Keratinocyte (primary cell): ENCODE results near the gene NUDC. TPM values are rescaled to one million over a fixed set of nuclear protein-coding genes. Genes with fewer than 3 reads are reported as not detected.
"Not testable (repeated sequence)": the region's sequence is repeated elsewhere in the genome, so short reads cannot be mapped to it uniquely, and the experiment has no call there.

Source experiments
- DNase-seq: peaks from one replicate; pipeline ENCODE4 v3.0.0-alpha.2; 2011; ENCODE audit warnings: low read depth, missing footprints, low spot score
- FAIRE-seq: peaks from 2 replicates; lab custom pipeline; 2011; peaks lifted over from hg19 to GRCh38; lab: Jason Lieb, UNC
- H2AFZ ChIP-seq: 2 replicates; pipeline ENCODE4 v1.6.0; 2012; ENCODE audit warnings: low read length, control low read depth, inconsistent platforms; ENCODE audit not compliant: control insufficient read depth
- H3K27ac ChIP-seq: 2 replicates; pipeline ENCODE4 v1.5.1; 2011; ENCODE audit warnings: low read length; ENCODE audit not compliant: control insufficient read depth, insufficient read depth
- H3K27me3 ChIP-seq: 3 replicates; pipeline ENCODE4 v1.6.0; 2011; ENCODE audit warnings: low read length; ENCODE audit not compliant: control insufficient read depth, insufficient read depth; ENCODE audit errors: extremely low read depth
- H3K36me3 ChIP-seq, 2 experiments: 2 replicates in 1 of 2; 3 replicates in 1 of 2; pipeline ENCODE4 v1.5.1; 2011; ENCODE audit warnings: low read length in 2 of 2, mild to moderate bottlenecking in 1 of 2; ENCODE audit not compliant: control insufficient read depth in 2 of 2, insufficient read depth in 2 of 2; ENCODE audit errors: extremely low read depth in 1 of 2
- H3K4me1 ChIP-seq: 3 replicates; pipeline ENCODE4 v1.5.1; 2011; ENCODE audit warnings: low read length; ENCODE audit not compliant: control insufficient read depth, insufficient read depth; ENCODE audit errors: extremely low read depth
- H3K4me2 ChIP-seq: 3 replicates; pipeline ENCODE4 v1.6.0; 2011; ENCODE audit warnings: low read depth, low read length; ENCODE audit not compliant: control insufficient read depth, insufficient read depth; ENCODE audit errors: extremely low read depth
- H3K4me3 ChIP-seq, 3 experiments: fragments of 200-600 bp in 1 of 3; sonication (generic) in 1 of 3; 2 replicates in 2 of 3; 3 replicates in 1 of 3; pipeline ENCODE4 v1.5.1; 2011 to 2016; ENCODE audit warnings: low read length in 3 of 3, mild to moderate bottlenecking in 3 of 3, control low read depth in 2 of 3, inconsistent platforms in 1 of 3, low read depth in 1 of 3, mixed read lengths in 1 of 3, mixed run types in 1 of 3, moderate library complexity in 1 of 3; ENCODE audit not compliant: control insufficient read depth in 2 of 3, insufficient read depth in 2 of 3; ENCODE audit errors: extremely low read depth in 1 of 3
- H3K79me2 ChIP-seq: 2 replicates; pipeline ENCODE4 v1.6.0; 2012; ENCODE audit warnings: low read length; ENCODE audit not compliant: control insufficient read depth, insufficient read depth
- H3K9ac ChIP-seq: 3 replicates; pipeline ENCODE4 v1.6.0; 2011; ENCODE audit warnings: low read length; ENCODE audit not compliant: control insufficient read depth, insufficient read depth; ENCODE audit errors: extremely low read depth
- H3K9me1 ChIP-seq: 3 replicates; pipeline ENCODE4 v1.6.0; 2011; ENCODE audit warnings: low read length; ENCODE audit not compliant: control insufficient read depth, insufficient read depth; ENCODE audit errors: extremely low read depth
- H3K9me3 ChIP-seq: 2 replicates; pipeline ENCODE4 v1.5.1; 2012; ENCODE audit warnings: low read depth, low read length; ENCODE audit not compliant: control insufficient read depth
- H4K20me1 ChIP-seq: 3 replicates; pipeline ENCODE4 v1.6.0; 2011; ENCODE audit warnings: low read length; ENCODE audit not compliant: control insufficient read depth, insufficient read depth; ENCODE audit errors: extremely low read depth
- EZH2 ChIP-seq: IDR thresholded peaks from one replicate; pipeline ENCODE4 v1.6.1; 2012; ENCODE audit warnings: inconsistent platforms, mild to moderate bottlenecking, low read length, moderate library complexity
- dilution Hi-C: fragments of 300-500 bp; cut with MboI; formaldehyde crosslinking; loops from one replicate; pipeline ENCODE4 v1.7.0; 2020; ENCODE audit warnings: low sequenced_read_pairs; ENCODE audit not compliant: extremely low pct_ligation_motif_present
- polyA minus RNA-seq, 3 experiments: library from RNA; depleted of rRNA, polyadenylated mRNA; stranded (reverse); fragments of >200 nt; gene quantifications; 1 replicate in 1 of 3; 2 replicates in 1 of 3; 3 replicates in 1 of 3; pipeline ENCODE4 v1.2.3, GENCODE V29; 2011
- polyA plus RNA-seq, 5 experiments: library from polyadenylated mRNA; depleted of rRNA in 3 of 5; stranded (reverse) in 3 of 5; stranded (forward) in 1 of 5; unstranded in 1 of 5; fragments of >200 nt; gene quantifications; 1 replicate in 1 of 5; 2 replicates in 3 of 5; 3 replicates in 1 of 5; pipeline versions ENCODE4 v1.2.1 to v1.2.3, GENCODE V29; 2011 to 2012; ENCODE audit warnings: missing spikeins in 2 of 5, low read depth in 1 of 5, low replicate concordance in 1 of 5
- TF ChIP-seq, protein P1 (sequence below), 3 experiments: IDR thresholded peaks in 1 of 3; conservative IDR thresholded peaks in 1 of 3; optimal IDR thresholded peaks in 1 of 3; 2 replicates in 2 of 3; 3 replicates in 1 of 3; pipeline versions ENCODE3 to v1.5.1; 2011; ENCODE audit warnings: low read length in 3 of 3, mild to moderate bottlenecking in 3 of 3, moderate library complexity in 2 of 3, control low read depth in 1 of 3, inconsistent platforms in 1 of 3; ENCODE audit not compliant: insufficient read depth in 2 of 3; ENCODE audit errors: extremely low read depth in 1 of 3

NUDC gene
- polyA plus RNA-seq (27.4 to 89.5 TPM (median 57.3 TPM) in 3 replicates), polyA minus RNA-seq (12.6 to 29.6 TPM (median 22.0 TPM) in 3 replicates)
- polyA plus RNA-seq (2011; ENCODE audit: low read depth): 73.4 TPM
- polyA plus RNA-seq (2011; cell fraction: cytosol; rRNA removed): 49.6 and 68.7 TPM in 2 replicates
- polyA plus RNA-seq (2011; cell fraction: nucleus; rRNA removed): 64.9 and 70.7 TPM in 2 replicates
- polyA plus RNA-seq (2012; ENCODE audit: low replicate concordance): 64.7 and 132 TPM in 2 replicates
- 52.2 TPM for polyA minus RNA-seq (2011; cell fraction: cytosol; rRNA and poly(A)+ RNA removed)
- polyA minus RNA-seq (2011; cell fraction: nucleus; rRNA and poly(A)+ RNA removed): 11.9 and 19.9 TPM in 2 replicates

DNA sequence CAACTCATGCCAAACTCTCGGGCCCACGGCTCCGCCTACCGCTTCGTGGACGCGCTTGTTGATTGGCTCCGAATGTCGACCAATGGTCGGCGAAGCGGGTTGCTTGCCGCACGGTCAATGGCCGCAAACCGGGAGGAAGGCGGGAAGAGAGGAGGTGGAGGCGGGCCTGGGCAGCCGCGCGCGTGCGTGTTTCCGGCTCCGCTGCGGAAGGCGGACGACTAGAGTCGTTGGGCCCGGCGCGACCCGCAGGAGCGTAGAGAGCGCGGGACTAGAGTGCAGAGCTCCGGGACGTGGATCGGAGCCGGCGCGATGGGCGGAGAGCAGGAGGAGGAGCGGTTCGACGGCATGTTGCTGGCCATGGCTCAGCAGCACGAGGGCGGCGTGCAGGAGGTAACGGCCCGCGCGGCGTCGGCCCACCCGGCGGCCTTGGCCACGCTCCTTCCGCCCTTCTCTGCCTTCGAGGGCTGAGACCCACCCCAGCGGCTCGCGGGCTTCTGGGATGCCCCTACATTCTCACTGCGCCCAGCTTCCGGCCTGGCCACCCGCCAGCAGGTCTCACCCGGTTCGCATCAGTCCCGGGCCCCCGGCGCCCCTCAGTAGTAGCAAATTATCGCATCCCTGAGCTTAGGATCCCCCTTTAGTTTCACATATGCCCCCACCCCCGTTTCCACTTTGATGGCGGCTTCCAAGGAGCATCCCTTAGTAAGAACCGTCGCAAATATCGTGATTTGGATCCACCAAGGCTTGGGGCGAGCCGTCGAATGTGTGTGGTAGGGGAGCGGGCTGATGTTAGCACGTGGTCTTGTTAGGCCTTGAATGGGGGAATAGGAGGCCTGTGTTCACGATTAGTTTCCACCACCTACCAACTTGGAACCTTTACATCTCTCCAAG, at the start of gene NUDC:
NUDC (plus strand) TSS at position 204 of the 891 bp plus-strand sequence; CDS start at position 310, 106 bp downstream.
- peak within 1 kb of the TSS; percentile 79 for H3K4me2 ChIP-seq
- H3K36me3 ChIP-seq: peaks cover 10 to 19% of the 10 kb centered on the region in 2 experiments
- FAIRE-seq (peak; percentile 77), DNase-seq (peak; percentile 58)
- no peaks in the 10 kb centered on the region for H3K27me3 ChIP-seq
- H3K4me3 ChIP-seq: peak within 1 kb of the TSS; percentile 86 to 96 (median 89)
- dilution Hi-C loops: no loop called here
- H4K20me1 ChIP-seq: peaks cover 4% of the 10 kb centered on the region
- H3K27ac ChIP-seq: peak within 1 kb of the TSS; percentile 90
- H3K79me2 ChIP-seq: peaks cover 37% of the 10 kb centered on the region
- H3K9ac ChIP-seq: peak within 1 kb of the TSS; percentile 90
- H2AFZ ChIP-seq: peak within 1 kb of the TSS; percentile 90
- H3K9me1 ChIP-seq: no peaks in the 10 kb centered on the region
- H3K9me3 ChIP-seq: no peaks in the 10 kb centered on the region
- TF ChIP-seq EZH2: no peak
- TF ChIP-seq, protein P1, sequence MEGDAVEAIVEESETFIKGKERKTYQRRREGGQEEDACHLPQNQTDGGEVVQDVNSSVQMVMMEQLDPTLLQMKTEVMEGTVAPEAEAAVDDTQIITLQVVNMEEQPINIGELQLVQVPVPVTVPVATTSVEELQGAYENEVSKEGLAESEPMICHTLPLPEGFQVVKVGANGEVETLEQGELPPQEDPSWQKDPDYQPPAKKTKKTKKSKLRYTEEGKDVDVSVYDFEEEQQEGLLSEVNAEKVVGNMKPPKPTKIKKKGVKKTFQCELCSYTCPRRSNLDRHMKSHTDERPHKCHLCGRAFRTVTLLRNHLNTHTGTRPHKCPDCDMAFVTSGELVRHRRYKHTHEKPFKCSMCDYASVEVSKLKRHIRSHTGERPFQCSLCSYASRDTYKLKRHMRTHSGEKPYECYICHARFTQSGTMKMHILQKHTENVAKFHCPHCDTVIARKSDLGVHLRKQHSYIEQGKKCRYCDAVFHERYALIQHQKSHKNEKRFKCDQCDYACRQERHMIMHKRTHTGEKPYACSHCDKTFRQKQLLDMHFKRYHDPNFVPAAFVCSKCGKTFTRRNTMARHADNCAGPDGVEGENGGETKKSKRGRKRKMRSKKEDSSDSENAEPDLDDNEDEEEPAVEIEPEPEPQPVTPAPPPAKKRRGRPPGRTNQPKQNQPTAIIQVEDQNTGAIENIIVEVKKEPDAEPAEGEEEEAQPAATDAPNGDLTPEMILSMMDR (optimal IDR thresholded peaks at IDR 0.05 in 1 of 3, IDR thresholded peaks at IDR 0.05 in 1 of 3, conservative IDR thresholded peaks at IDR 0.05 in 1 of 3; ENCODE audit: extremely low read depth in 1 of 3, insufficient read depth in 2 of 3, low read length in 3 of 3): no peak
- H3K4me1 ChIP-seq: peaks cover 15% of the 10 kb centered on the region

DNA sequence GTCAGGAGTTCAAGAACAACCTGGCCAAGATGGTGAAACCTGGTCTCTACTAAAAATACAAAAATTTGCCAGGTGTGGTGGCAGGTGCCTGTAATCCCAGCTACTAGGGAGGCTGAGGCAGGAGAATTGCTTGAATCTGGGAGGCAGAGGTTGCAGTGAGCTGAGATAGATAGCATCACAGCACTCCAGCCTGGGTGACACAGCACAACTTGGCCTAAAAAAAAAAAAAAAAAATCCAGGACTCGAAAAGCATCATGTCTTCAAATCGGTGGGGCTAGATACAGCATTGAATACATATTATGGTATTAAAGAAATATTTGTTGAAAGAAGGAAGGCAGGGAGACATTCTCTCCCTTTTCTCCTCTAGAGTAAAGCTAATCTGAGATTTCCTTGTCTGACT, 48.4 kb upstream of the NUDC start:
- FAIRE-seq, H3K27me3 ChIP-seq: not testable (repeated sequence)

More for the DNA sequence above, 48.4 kb upstream of the NUDC start:
- Histone ChIP-seq H3K27ac (peak overlapping the region; percentile 20), H3K4me1 (peaks cover 30% of the 10 kb centered on the region)
- H3K36me3 ChIP-seq, DNase-seq, H3K9me3 ChIP-seq, H3K79me2 ChIP-seq, H3K4me2 ChIP-seq, H3K9ac ChIP-seq, H4K20me1 ChIP-seq, H3K4me3 ChIP-seq, dilution Hi-C loops, H3K9me1 ChIP-seq, H2AFZ ChIP-seq: not testable (repeated sequence)
